HepG2 (cell line): ENCODE measurements around the gene ORC4. TPM values are rescaled to one million over a fixed set of nuclear protein-coding genes. Genes with fewer than 3 reads are reported as not detected.

Experiments
- ATAC-seq: fragments of 200-7000 bp; cut with Tn5 transposase; 3 replicates; pipeline ENCODE4 v1.9.1; 2020; ENCODE audit warnings: mild to moderate bottlenecking, moderate library complexity
- BruUV-seq: library from RNA; stranded (reverse); fragments of 400-500 nt; replicated peaks from 2 replicates; lab custom pipeline; 2021; lab: Mats Ljungman, UMichigan
- CTCF ChIA-PET: fragments of 300-600 bp; formaldehyde crosslinking; extraction: SDS; loops from one replicate; lab custom pipeline; 2021; ENCODE audit warnings: low total read pairs, inconsistent platforms, low intra/inter-chr PET ratio; lab: Yijun Ruan, JAX
- POLR2A ChIA-PET: fragments of 350-600 bp; sonication (Branson Sonifier 250); formaldehyde crosslinking; loops from one replicate; lab custom pipeline; 2020; ENCODE audit warnings: antibody characterized with exemption, inconsistent platforms; lab: Yijun Ruan, JAX
- DNase-seq: peaks from one replicate; pipeline ENCODE4 v3.0.0-alpha.2; 2015; ENCODE audit warnings: low spot score
- FAIRE-seq: peaks from 3 replicates; lab custom pipeline; 2011; peaks lifted over from hg19 to GRCh38; lab: Jason Lieb, UNC
- H2AFZ ChIP-seq: one replicate; pipeline ENCODE4 v1.6.1; 2011; ENCODE audit warnings: low read length, inconsistent platforms
- H3K27ac ChIP-seq: fragments of 300-600 bp; 3 replicates; pipeline ENCODE4 v1.8.0; 2011; ENCODE audit warnings: mixed run types, mild to moderate bottlenecking, mixed read lengths, low read length, inconsistent platforms; ENCODE audit not compliant: insufficient read depth; ENCODE audit errors: extremely low read length
- H3K27me3 ChIP-seq, 2 experiments: fragments of 200-600 bp in 1 of 2; 2 replicates in 1 of 2; 3 replicates in 1 of 2; pipeline versions ENCODE4 v1.6.0 to v1.8.0; 2011; ENCODE audit warnings: low read length in 2 of 2, mild to moderate bottlenecking in 2 of 2, moderate library complexity in 2 of 2, inconsistent platforms in 1 of 2; ENCODE audit not compliant: insufficient read depth in 2 of 2, control insufficient read depth in 1 of 2
- H3K36me3 ChIP-seq, 2 experiments: fragments of 200-600 bp in 1 of 2; replicated peaks in 1 of 2; 2 replicates in 1 of 2; 3 replicates in 1 of 2; pipeline versions ENCODE4 v1.5.1 to v1.8.0; 2011; ENCODE audit warnings: low read length in 2 of 2, inconsistent platforms in 1 of 2; ENCODE audit not compliant: insufficient read depth in 2 of 2, control insufficient read depth in 1 of 2
- H3K4me1 ChIP-seq: 2 replicates; pipeline ENCODE4 v1.5.1; 2012; ENCODE audit warnings: low read length, inconsistent platforms; ENCODE audit not compliant: insufficient read depth
- H3K4me2 ChIP-seq: 2 replicates; pipeline ENCODE4 v1.6.0; 2011; ENCODE audit warnings: low read depth, low read length, inconsistent platforms
- H3K4me3 ChIP-seq, 3 experiments: fragments of 200-600 bp in 1 of 3; sonication (generic), shearing (Covaris generic) in 1 of 3; replicated peaks in 1 of 3; 2 replicates each; pipeline ENCODE4 v1.5.1; 2011 to 2016; ENCODE audit warnings: low read length in 3 of 3, inconsistent platforms in 2 of 3, low read depth in 2 of 3, mild to moderate bottlenecking in 2 of 3, control low read depth in 1 of 3, mixed read lengths in 1 of 3; ENCODE audit not compliant: insufficient read depth in 1 of 3
- H3K79me2 ChIP-seq: one replicate; pipeline ENCODE4 v1.6.1; 2011; ENCODE audit warnings: low read length, inconsistent platforms; ENCODE audit not compliant: insufficient read depth
- H3K9ac ChIP-seq: 2 replicates; pipeline ENCODE4 v1.6.0; 2011; ENCODE audit warnings: mild to moderate bottlenecking, low read depth, low read length, inconsistent platforms; ENCODE audit not compliant: insufficient read depth
- H3K9me3 ChIP-seq: 2 replicates; pipeline ENCODE4 v1.5.1; 2012; ENCODE audit warnings: mild to moderate bottlenecking, low read length
- H4K20me1 ChIP-seq: 2 replicates; pipeline ENCODE4 v1.6.0; 2011; ENCODE audit warnings: inconsistent platforms, mild to moderate bottlenecking, low read length, moderate library complexity; ENCODE audit not compliant: insufficient read depth
- CENPT ChIP-seq: sonication (generic); formaldehyde crosslinking; IDR thresholded peaks from 2 replicates; pipeline ENCODE4 v1.8.0; 2022; ENCODE audit warnings: low read depth, mild to moderate bottlenecking, moderate library complexity, missing genetic modification reagents
- GATAD2A ChIP-seq: IDR thresholded peaks from 2 replicates; pipeline ENCODE4 v1.6.1; 2016
- KDM2A ChIP-seq: sonication (generic); formaldehyde crosslinking; IDR thresholded peaks from 2 replicates; pipeline ENCODE4 v1.4.0; 2020; ENCODE audit warnings: low read depth, missing genetic modification reagents, borderline replicate concordance
- KMT2B ChIP-seq: IDR thresholded peaks from 2 replicates; pipeline ENCODE4 v1.6.1; 2016; ENCODE audit warnings: missing genetic modification reagents, missing compliant biosample characterization
- MTA3 ChIP-seq: sonication (generic); formaldehyde crosslinking; IDR thresholded peaks from 2 replicates; pipeline ENCODE4 v1.4.0; 2020; ENCODE audit warnings: missing genetic modification reagents
- PRMT3 ChIP-seq: sonication (generic); formaldehyde crosslinking; IDR thresholded peaks from 2 replicates; pipeline ENCODE4 v1.8.1; 2022; ENCODE audit warnings: low read depth, mild to moderate bottlenecking, moderate library complexity, missing genetic modification reagents, borderline replicate concordance
- RBM39 ChIP-seq: fragments of 200-400 bp; formaldehyde crosslinking; IDR thresholded peaks from one replicate; pipeline ENCODE4 v1.6.1; 2018; ENCODE audit warnings: antibody characterized with exemption, mild to moderate bottlenecking, low read depth, low read length; ENCODE audit not compliant: poor library complexity, severe bottlenecking
- SALL2 ChIP-seq: sonication (generic); formaldehyde crosslinking; IDR thresholded peaks from 2 replicates; pipeline ENCODE4 v1.8.1; 2023; ENCODE audit warnings: mild to moderate bottlenecking, missing genetic modification reagents, inconsistent platforms
- ZNF225 ChIP-seq: sonication (generic); formaldehyde crosslinking; IDR thresholded peaks from 2 replicates; pipeline ENCODE4 v1.4.0; 2020; ENCODE audit warnings: mild to moderate bottlenecking, missing genetic modification reagents
- ZNF235 ChIP-seq: sonication (generic); formaldehyde crosslinking; IDR thresholded peaks from 2 replicates; pipeline ENCODE4 v1.8.1; 2023; ENCODE audit warnings: mild to moderate bottlenecking, missing genetic modification reagents, borderline replicate concordance
- ZUFSP ChIP-seq: sonication (generic); formaldehyde crosslinking; IDR thresholded peaks from 2 replicates; pipeline ENCODE4 v1.9.0; 2021; ENCODE audit warnings: missing genetic modification reagents, mild to moderate bottlenecking, borderline replicate concordance
- WGBS: methylation state at CpG from one replicate; pipeline ENCODE4 v1.1.6; 2017; ENCODE audit warnings: low lambda C conversion rate; 5-methylcytosine and 5-hydroxymethylcytosine counted together
- in situ Hi-C: cut with HindIII; loops from 2 replicates; pipeline ENCODE4 v1.10.0; 2017; ENCODE audit warnings: low pct_unique_long_range_greater_than_20kb; ENCODE audit not compliant: extremely low pct_ligation_motif_present
- intact Hi-C: fragments of 100-400 bp; cut with micrococcal nuclease; formaldehyde crosslinking; loops from one replicate; pipeline ENCODE4 v1.10.0; 2022; ENCODE audit not compliant: unreplicated experiment
- polyA plus RNA-seq, 8 experiments: library from polyadenylated mRNA; depleted of rRNA in 3 of 8; stranded (reverse) in 7 of 8; unstranded in 1 of 8; fragments of >200 nt; fragmentation: Illumina TruSeq in 4 of 8; extraction: Trizol in 4 of 8; gene quantifications; 2 replicates each; pipeline versions ENCODE4 v1.2.1 to v1.2.3, GENCODE V29; 2011 to 2016; ENCODE audit warnings: low read depth in 4 of 8, missing spikeins in 1 of 8, mixed read lengths in 1 of 8; ENCODE audit not compliant: insufficient read depth in 1 of 8
- total RNA-seq, 5 experiments: library from RNA; depleted of rRNA; stranded (reverse); fragments of >200 nt; fragmentation: Illumina TruSeq; extraction: Trizol; gene quantifications; 2 replicates each; pipeline ENCODE4 v1.2.3, GENCODE V29; 2016; ENCODE audit warnings: low read depth in 1 of 5
- TF ChIP-seq, protein P1 (sequence below): sonication (generic); formaldehyde crosslinking; IDR thresholded peaks from 2 replicates; pipeline ENCODE4 v1.8.1; 2023; ENCODE audit warnings: mild to moderate bottlenecking, moderate library complexity, missing genetic modification reagents
- TF ChIP-seq, protein P2 (sequence below): sonication (generic); formaldehyde crosslinking; conservative IDR thresholded peaks from 2 replicates; pipeline ENCODE4 v1.8.0; 2022; ENCODE audit warnings: missing genetic modification reagents
- TF ChIP-seq, protein P3 (sequence below): IDR thresholded peaks from 2 replicates; pipeline ENCODE4 v1.6.1; 2016; ENCODE audit warnings: missing compliant biosample characterization, missing genetic modification reagents, borderline replicate concordance

ORC4 gene
- total and polyA plus RNA-seq, 2 of the 13 experiments (the other 11 are each of a cell fraction or from before 2014, with no cell fraction given), result 28.6 to 84.8 TPM

DNA sequence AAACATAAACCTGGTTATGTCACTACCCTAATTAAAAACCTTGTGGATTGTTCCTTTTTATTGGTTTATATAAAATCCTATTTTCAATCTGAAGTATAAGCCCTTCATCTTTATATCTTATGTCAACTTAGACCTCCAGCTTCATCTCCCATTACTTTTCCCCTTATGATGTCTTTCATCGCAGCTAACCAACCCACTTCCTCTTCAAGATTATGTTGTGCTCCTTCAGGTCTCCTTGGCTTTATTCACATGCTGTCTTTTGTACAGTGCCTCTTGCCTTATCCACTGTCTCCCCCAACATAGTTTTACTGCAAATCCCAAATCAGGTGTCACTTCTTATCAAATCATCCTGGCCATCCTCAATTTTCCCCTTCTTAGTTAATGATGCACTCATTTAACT, 26.3 kb upstream of the ORC4 start:
- H3K79me2 ChIP-seq, result no peaks in the 10 kb centered on the region
- no peak for FAIRE-seq
- no peak for DNase-seq
- H3K4me2 ChIP-seq, result no peak overlapping the region
- H3K9ac ChIP-seq, result no peak overlapping the region
- no peaks in the 10 kb centered on the region for H3K27me3 ChIP-seq
- TF ChIP-seq MTA3 (CRISPR knock-in tag) (no peak), RBM39 (no peak), ZUFSP (no peak), ZNF235 (CRISPR knock-in tag) (no peak)
- TF ChIP-seq, protein P1, sequence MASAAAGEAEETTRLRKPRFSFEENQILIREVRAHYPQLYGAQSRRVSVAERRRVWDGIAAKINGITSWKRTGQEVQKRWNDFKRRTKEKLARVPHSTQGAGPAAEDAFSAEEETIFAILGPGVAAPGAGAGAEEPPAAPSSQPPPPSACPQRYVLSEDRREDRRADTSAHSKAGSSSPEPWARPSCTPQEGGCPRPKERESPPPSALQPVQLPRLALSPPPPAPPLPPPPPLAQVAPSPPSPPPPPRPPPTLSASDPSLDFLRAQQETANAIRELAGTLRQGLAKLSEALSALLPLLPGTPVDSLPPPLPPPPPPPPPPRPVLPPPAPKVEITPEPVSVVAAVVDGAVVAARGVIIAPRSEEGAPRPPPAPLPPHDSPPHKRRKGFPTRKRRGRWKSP (CRISPR knock-in tag), result no peak
- no peak overlapping the region for H3K27ac ChIP-seq
- H3K9me3 ChIP-seq, result no peaks in the 10 kb centered on the region
- H3K36me3 ChIP-seq, result no peaks in the 10 kb centered on the region
- H3K4me1 ChIP-seq, result peaks cover 13% of the 10 kb centered on the region
- H4K20me1 ChIP-seq, result no peaks in the 10 kb centered on the region
- no TSS peak for BruUV-seq
- ChIA-PET CTCF (no interaction called here), POLR2A (no interaction called here)
- WGBS, result 98% methylated on average over 1 of the region's 1 CpG
- intact Hi-C loops (no loop called here), in situ Hi-C loops (no loop called here)
- no peak overlapping the region for H2AFZ ChIP-seq
- no peak for ATAC-seq
- H3K4me3 ChIP-seq, result no peak overlapping the region

GRCh38 chr2:148044322-148044721, 23.8 kb upstream of the ORC4 start:
- Histone ChIP-seq H3K4me3 (no peak overlapping the region), H3K4me2 (no peak overlapping the region), H4K20me1 (no peaks in the 10 kb centered on the region), H3K27ac (no peak overlapping the region), H3K9me3 (no peaks in the 10 kb centered on the region), H3K36me3 (peaks cover 0 to 1% of the 10 kb centered on the region in 2 experiments; a peak in 1 of 5 replicates), H2AFZ (no peak overlapping the region), H3K9ac (no peak overlapping the region), H3K4me1 (peaks cover 11% of the 10 kb centered on the region), H3K79me2 (no peaks in the 10 kb centered on the region), H3K27me3 (no peaks in the 10 kb centered on the region)
- POLR2A ChIA-PET, result no interaction called here
- intact Hi-C loops, result no loop called here
- DNase-seq, result no peak
- 97% methylated on average over 2 of the region's 2 CpGs for WGBS
- BruUV-seq, result no TSS peak
- no peak for ATAC-seq
- no peak for FAIRE-seq
- CTCF ChIA-PET, result no interaction called here
- in situ Hi-C loops, result no loop called here
- TF ChIP-seq ZNF225 (CRISPR knock-in tag), result no peak
- no peak for TF ChIP-seq SALL2 (CRISPR knock-in tag)
- TF ChIP-seq GATAD2A (CRISPR knock-in tag), result no peak
- no peak for TF ChIP-seq KDM2A
- TF ChIP-seq, protein P2, sequence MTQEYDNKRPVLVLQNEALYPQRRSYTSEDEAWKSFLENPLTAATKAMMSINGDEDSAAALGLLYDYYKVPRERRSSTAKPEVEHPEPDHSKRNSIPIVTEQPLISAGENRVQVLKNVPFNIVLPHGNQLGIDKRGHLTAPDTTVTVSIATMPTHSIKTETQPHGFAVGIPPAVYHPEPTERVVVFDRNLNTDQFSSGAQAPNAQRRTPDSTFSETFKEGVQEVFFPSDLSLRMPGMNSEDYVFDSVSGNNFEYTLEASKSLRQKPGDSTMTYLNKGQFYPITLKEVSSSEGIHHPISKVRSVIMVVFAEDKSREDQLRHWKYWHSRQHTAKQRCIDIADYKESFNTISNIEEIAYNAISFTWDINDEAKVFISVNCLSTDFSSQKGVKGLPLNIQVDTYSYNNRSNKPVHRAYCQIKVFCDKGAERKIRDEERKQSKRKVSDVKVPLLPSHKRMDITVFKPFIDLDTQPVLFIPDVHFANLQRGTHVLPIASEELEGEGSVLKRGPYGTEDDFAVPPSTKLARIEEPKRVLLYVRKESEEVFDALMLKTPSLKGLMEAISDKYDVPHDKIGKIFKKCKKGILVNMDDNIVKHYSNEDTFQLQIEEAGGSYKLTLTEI (CRISPR knock-in tag), result no peak
- TF ChIP-seq KMT2B (CRISPR knock-in tag), result no peak
- TF ChIP-seq PRMT3 (CRISPR knock-in tag), result no peak
- TF ChIP-seq, protein P3, sequence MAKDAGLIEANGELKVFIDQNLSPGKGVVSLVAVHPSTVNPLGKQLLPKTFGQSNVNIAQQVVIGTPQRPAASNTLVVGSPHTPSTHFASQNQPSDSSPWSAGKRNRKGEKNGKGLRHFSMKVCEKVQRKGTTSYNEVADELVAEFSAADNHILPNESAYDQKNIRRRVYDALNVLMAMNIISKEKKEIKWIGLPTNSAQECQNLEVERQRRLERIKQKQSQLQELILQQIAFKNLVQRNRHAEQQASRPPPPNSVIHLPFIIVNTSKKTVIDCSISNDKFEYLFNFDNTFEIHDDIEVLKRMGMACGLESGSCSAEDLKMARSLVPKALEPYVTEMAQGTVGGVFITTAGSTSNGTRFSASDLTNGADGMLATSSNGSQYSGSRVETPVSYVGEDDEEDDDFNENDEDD, result no peak
- no peak for TF ChIP-seq CENPT (CRISPR knock-in tag)
